ENCODE results near the gene ANKFN1. TPM values are rescaled to one million over a fixed set of nuclear protein-coding genes. Genes with fewer than 3 reads are reported as not detected.

Gene ANKFN1
- total and polyA plus RNA-seq, 2 donors: 0.57 to 0.71 TPM

GRCh38 chr17:56186222-56186786, 33.0 kb downstream of the ANKFN1 start:
- H3K36me3 ChIP-seq (ENCODE audit: control insufficient read depth in 2 of 2, insufficient read depth in 2 of 2, low read length in 1 of 2): no peaks in the 10 kb centered on the region
- H3K9me3 ChIP-seq (ENCODE audit: control insufficient read depth in 2 of 2, insufficient read depth in 1 of 2, low read length in 1 of 2): no peaks in the 10 kb centered on the region
- no peak overlapping the region for H3K27ac ChIP-seq (ENCODE audit: low read depth in 1 of 2, low read length in 1 of 2)
- no peak overlapping the region for H3K4me3 ChIP-seq (ENCODE audit: low read length in 2 of 2)
- no peaks in the 10 kb centered on the region for H3K27me3 ChIP-seq (ENCODE audit: control insufficient read depth in 2 of 2, insufficient read depth in 1 of 2, low read length in 1 of 2)
- DNase-seq (ENCODE audit: low read depth in 6 of 9, low spot score in 9 of 9): no peak
- H3K4me1 ChIP-seq (ENCODE audit: control insufficient read depth in 2 of 2, insufficient read depth in 2 of 2, low read length in 2 of 2): no peaks in the 10 kb centered on the region
- WGBS: 91% methylated on average over 7 of the region's 7 CpGs

GRCh38 chr17:56203430-56203829, 50.2 kb downstream of the ANKFN1 start:
- no peak for DNase-seq (ENCODE audit: low read depth in 6 of 9, low spot score in 9 of 9)
- 92% methylated on average over 5 of the region's 5 CpGs for WGBS
- no peak overlapping the region for H3K27ac ChIP-seq (ENCODE audit: low read depth in 1 of 2, low read length in 1 of 2)
- no peaks in the 10 kb centered on the region for H3K27me3 ChIP-seq (ENCODE audit: control insufficient read depth in 2 of 2, insufficient read depth in 1 of 2, low read length in 1 of 2)
- no peak overlapping the region for H3K4me3 ChIP-seq (ENCODE audit: low read length in 2 of 2)
- H3K4me1 ChIP-seq (ENCODE audit: control insufficient read depth in 2 of 2, insufficient read depth in 2 of 2, low read length in 2 of 2): peaks cover 7 to 16% of the 10 kb centered on the region in 2 donors
- peaks cover 0 to 10% of the 10 kb centered on the region in 2 donors for H3K9me3 ChIP-seq (ENCODE audit: control insufficient read depth in 2 of 2, insufficient read depth in 1 of 2, low read length in 1 of 2)
- H3K36me3 ChIP-seq (ENCODE audit: control insufficient read depth in 2 of 2, insufficient read depth in 2 of 2, low read length in 1 of 2): no peaks in the 10 kb centered on the region

GRCh38 chr17:56206351-56206750, 53.1 kb downstream of the ANKFN1 start:
- H3K27me3 ChIP-seq (ENCODE audit: control insufficient read depth in 2 of 2, insufficient read depth in 1 of 2, low read length in 1 of 2): no peaks in the 10 kb centered on the region
- H3K27ac ChIP-seq (ENCODE audit: low read depth in 1 of 2, low read length in 1 of 2): peak overlapping the region in 1 of 2 donors; percentile 78
- H3K9me3 ChIP-seq (ENCODE audit: control insufficient read depth in 2 of 2, insufficient read depth in 1 of 2, low read length in 1 of 2): peaks cover 0 to 10% of the 10 kb centered on the region in 2 donors
- peaks cover 7 to 16% of the 10 kb centered on the region in 2 donors for H3K4me1 ChIP-seq (ENCODE audit: control insufficient read depth in 2 of 2, insufficient read depth in 2 of 2, low read length in 2 of 2)
- H3K4me3 ChIP-seq (ENCODE audit: low read length in 2 of 2): no peak overlapping the region
- no peaks in the 10 kb centered on the region for H3K36me3 ChIP-seq (ENCODE audit: control insufficient read depth in 2 of 2, insufficient read depth in 2 of 2, low read length in 1 of 2)
- WGBS: 47% methylated on average over 6 of the region's 6 CpGs
- peak in 5 of 9 donors; percentile 9 to 52 (median 18) for DNase-seq (ENCODE audit: low read depth in 6 of 9, low spot score in 9 of 9)

- H3K27me3 ChIP-seq (ENCODE audit: control insufficient read depth in 2 of 2, insufficient read depth in 1 of 2, low read length in 1 of 2): no peaks in the 10 kb centered on the region
- no peaks in the 10 kb centered on the region for H3K9me3 ChIP-seq (ENCODE audit: control insufficient read depth in 2 of 2, insufficient read depth in 1 of 2, low read length in 1 of 2)
- H3K27ac ChIP-seq (ENCODE audit: low read depth in 1 of 2, low read length in 1 of 2): no peak overlapping the region
- H3K4me3 ChIP-seq (ENCODE audit: low read length in 2 of 2): no peak overlapping the region
- no peaks in the 10 kb centered on the region for H3K36me3 ChIP-seq (ENCODE audit: control insufficient read depth in 2 of 2, insufficient read depth in 2 of 2, low read length in 1 of 2)
- DNase-seq (ENCODE audit: low read depth in 6 of 9, low spot score in 9 of 9): no peak
- no peaks in the 10 kb centered on the region for H3K4me1 ChIP-seq (ENCODE audit: control insufficient read depth in 2 of 2, insufficient read depth in 2 of 2, low read length in 2 of 2)
- 97% methylated on average over 6 of the region's 6 CpGs for WGBS
Observed at GRCh38 chr17:56213031-56213430, 59.8 kb downstream of the ANKFN1 start.

- peaks cover 0 to 8% of the 10 kb centered on the region in 2 donors for H3K4me1 ChIP-seq (ENCODE audit: control insufficient read depth in 2 of 2, insufficient read depth in 2 of 2, low read length in 2 of 2)
- H3K4me3 ChIP-seq (ENCODE audit: low read length in 2 of 2): no peak overlapping the region
- H3K27ac ChIP-seq (ENCODE audit: low read depth in 1 of 2, low read length in 1 of 2): no peak overlapping the region
- no peaks in the 10 kb centered on the region for H3K9me3 ChIP-seq (ENCODE audit: control insufficient read depth in 2 of 2, insufficient read depth in 1 of 2, low read length in 1 of 2)
- no peaks in the 10 kb centered on the region for H3K27me3 ChIP-seq (ENCODE audit: control insufficient read depth in 2 of 2, insufficient read depth in 1 of 2, low read length in 1 of 2)
- WGBS: 100% methylated on average over 2 of the region's 2 CpGs
- no peak for DNase-seq (ENCODE audit: low read depth in 6 of 9, low spot score in 9 of 9)
- H3K36me3 ChIP-seq (ENCODE audit: control insufficient read depth in 2 of 2, insufficient read depth in 2 of 2, low read length in 1 of 2): no peaks in the 10 kb centered on the region
Observed at GRCh38 chr17:56217921-56218320, 64.6 kb downstream of the ANKFN1 start.

- Histone ChIP-seq H3K27ac (ENCODE audit: low read depth in 1 of 2, low read length in 1 of 2) (peak overlapping the region in 1 of 2 donors; percentile 62), H3K27me3 (ENCODE audit: control insufficient read depth in 2 of 2, insufficient read depth in 1 of 2, low read length in 1 of 2) (no peaks in the 10 kb centered on the region), H3K36me3 (ENCODE audit: control insufficient read depth in 2 of 2, insufficient read depth in 2 of 2, low read length in 1 of 2) (no peaks in the 10 kb centered on the region), H3K4me1 (ENCODE audit: control insufficient read depth in 2 of 2, insufficient read depth in 2 of 2, low read length in 2 of 2) (peaks cover 0 to 10% of the 10 kb centered on the region in 2 donors), H3K4me3 (ENCODE audit: low read length in 2 of 2) (no peak overlapping the region), H3K9me3 (ENCODE audit: control insufficient read depth in 2 of 2, insufficient read depth in 1 of 2, low read length in 1 of 2) (no peaks in the 10 kb centered on the region)
- peak in 5 of 9 donors; percentile 18 to 68 (median 23) for DNase-seq (ENCODE audit: low read depth in 6 of 9, low spot score in 9 of 9)
- WGBS: 92% methylated on average over 1 of the region's 1 CpG
Observed at GRCh38 chr17:56222255-56222654, 69.0 kb downstream of the ANKFN1 start.

- no peak overlapping the region for H3K27ac ChIP-seq (ENCODE audit: low read depth in 1 of 2, low read length in 1 of 2)
- H3K4me1 ChIP-seq (ENCODE audit: control insufficient read depth in 2 of 2, insufficient read depth in 2 of 2, low read length in 2 of 2): peaks cover 0 to 6% of the 10 kb centered on the region in 2 donors
- 32% methylated on average over 4 of the region's 4 CpGs for WGBS
- no peak overlapping the region for H3K4me3 ChIP-seq (ENCODE audit: low read length in 2 of 2)
- no peaks in the 10 kb centered on the region for H3K36me3 ChIP-seq (ENCODE audit: control insufficient read depth in 2 of 2, insufficient read depth in 2 of 2, low read length in 1 of 2)
- peak in 1 of 9 donors; percentile 12 for DNase-seq (ENCODE audit: low read depth in 6 of 9, low spot score in 9 of 9)
- H3K27me3 ChIP-seq (ENCODE audit: control insufficient read depth in 2 of 2, insufficient read depth in 1 of 2, low read length in 1 of 2): no peaks in the 10 kb centered on the region
- no peaks in the 10 kb centered on the region for H3K9me3 ChIP-seq (ENCODE audit: control insufficient read depth in 2 of 2, insufficient read depth in 1 of 2, low read length in 1 of 2)
Observed at GRCh38 chr17:56230660-56231059, 77.4 kb downstream of the ANKFN1 start.

- no peak for DNase-seq (ENCODE audit: low read depth in 6 of 9, low spot score in 9 of 9)
- WGBS: 97% methylated on average over 2 of the region's 2 CpGs
- no peak overlapping the region for H3K4me3 ChIP-seq (ENCODE audit: low read length in 2 of 2)
- no peak overlapping the region for H3K27ac ChIP-seq (ENCODE audit: low read depth in 1 of 2, low read length in 1 of 2)
- H3K36me3 ChIP-seq (ENCODE audit: control insufficient read depth in 2 of 2, insufficient read depth in 2 of 2, low read length in 1 of 2): no peaks in the 10 kb centered on the region
- no peaks in the 10 kb centered on the region for H3K27me3 ChIP-seq (ENCODE audit: control insufficient read depth in 2 of 2, insufficient read depth in 1 of 2, low read length in 1 of 2)
- peaks cover 0 to 6% of the 10 kb centered on the region in 2 donors for H3K4me1 ChIP-seq (ENCODE audit: control insufficient read depth in 2 of 2, insufficient read depth in 2 of 2, low read length in 2 of 2)
- no peaks in the 10 kb centered on the region for H3K9me3 ChIP-seq (ENCODE audit: control insufficient read depth in 2 of 2, insufficient read depth in 1 of 2, low read length in 1 of 2)
Observed at GRCh38 chr17:56231252-56231651, 78.0 kb downstream of the ANKFN1 start.

- DNase-seq (ENCODE audit: low read depth in 6 of 9, low spot score in 9 of 9): no peak
- H3K4me1 ChIP-seq (ENCODE audit: control insufficient read depth in 2 of 2, insufficient read depth in 2 of 2, low read length in 2 of 2): peaks cover 0 to 6% of the 10 kb centered on the region in 2 donors
- no peaks in the 10 kb centered on the region for H3K36me3 ChIP-seq (ENCODE audit: control insufficient read depth in 2 of 2, insufficient read depth in 2 of 2, low read length in 1 of 2)
- no peaks in the 10 kb centered on the region for H3K9me3 ChIP-seq (ENCODE audit: control insufficient read depth in 2 of 2, insufficient read depth in 1 of 2, low read length in 1 of 2)
- H3K27me3 ChIP-seq (ENCODE audit: control insufficient read depth in 2 of 2, insufficient read depth in 1 of 2, low read length in 1 of 2): no peaks in the 10 kb centered on the region
- no peak overlapping the region for H3K4me3 ChIP-seq (ENCODE audit: low read length in 2 of 2)
- 93% methylated on average over 5 of the region's 5 CpGs for WGBS
- no peak overlapping the region for H3K27ac ChIP-seq (ENCODE audit: low read depth in 1 of 2, low read length in 1 of 2)
Observed at GRCh38 chr17:56231693-56232092, 78.4 kb downstream of the ANKFN1 start.
